ENCODE data around the gene RPS6KA5.
A peak's percentile ranks its signal among the peaks of the same experiment; 100 is the strongest.
"Not testable (repeated sequence)": the region's sequence is repeated elsewhere in the genome, so short reads cannot be mapped to it uniquely, and the experiment has no call there.

The RPS6KA5 gene

DNA sequence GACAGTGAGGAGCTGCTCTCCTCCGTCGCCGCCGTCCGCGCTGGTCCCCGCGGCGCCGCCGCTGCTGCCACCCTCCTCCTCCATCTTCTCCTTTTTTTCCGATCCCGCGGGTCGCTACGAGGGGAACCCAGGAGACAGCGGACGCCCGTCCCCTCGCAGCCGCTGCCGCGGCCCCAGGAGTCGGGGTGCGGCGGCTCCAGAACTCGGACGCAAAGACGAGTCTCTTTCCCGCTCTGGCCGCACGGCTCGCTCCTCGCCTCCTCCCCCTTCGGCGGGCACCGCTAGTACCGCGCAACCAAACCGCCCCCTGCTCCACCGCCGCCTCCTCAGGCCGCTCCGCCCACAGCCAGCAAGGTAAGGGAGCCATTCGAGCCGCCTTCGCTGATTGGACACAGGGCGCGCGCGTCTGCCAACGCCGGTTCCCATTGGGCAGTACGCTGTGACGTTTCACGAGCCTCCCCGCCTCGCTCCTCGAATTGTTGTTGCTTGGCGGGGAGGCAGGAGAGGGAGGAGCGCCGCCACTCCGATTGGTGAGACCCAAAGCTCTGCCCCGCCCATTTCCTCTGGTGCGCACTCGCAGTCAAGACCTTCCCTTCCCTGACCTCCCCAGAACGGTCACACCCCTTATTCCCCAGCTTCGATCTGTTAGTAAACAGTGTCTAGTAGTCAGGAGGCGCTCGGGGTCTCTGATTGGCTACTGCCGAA is at the start of gene RPS6KA5:
TSS of gene RPS6KA5 (minus strand) at position 291 of the 705 bp plus-strand sequence. CDS start at position 84, 207 bp downstream.
- DNase-seq: peak; percentile 100

DNA sequence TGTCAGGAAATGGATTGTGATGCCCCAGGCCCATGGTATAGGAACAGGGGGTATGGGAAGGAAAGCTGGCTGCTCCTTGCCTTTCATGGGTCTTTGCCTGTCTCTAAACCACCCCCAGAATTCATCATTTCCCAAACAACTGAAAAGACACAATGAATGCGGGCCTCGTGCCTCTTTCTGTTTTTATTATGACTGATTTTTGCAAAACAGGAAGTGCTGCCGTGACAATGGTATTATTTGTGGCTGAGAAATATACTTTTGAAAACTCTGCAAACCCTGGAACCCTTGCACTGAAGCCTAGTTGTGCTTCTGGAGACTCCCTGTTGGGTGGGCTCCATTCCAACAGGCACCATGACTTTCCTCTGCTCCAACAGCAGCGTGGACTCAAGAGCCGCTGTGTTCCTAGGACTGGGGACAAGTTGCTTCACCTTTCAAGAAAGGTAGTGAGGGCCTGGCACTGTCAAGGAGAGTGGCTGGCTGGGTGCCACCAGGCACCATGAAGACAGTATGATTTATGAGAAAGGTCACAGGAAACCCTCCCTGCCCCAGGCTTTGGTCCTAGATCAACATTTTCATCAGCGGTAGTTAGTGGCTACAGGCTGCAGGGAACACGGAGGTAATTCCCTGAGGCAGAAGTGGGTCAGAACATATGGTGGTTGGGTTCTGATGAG is 48.6 kb upstream of the RPS6KA5 start:
- DNase-seq: no peak

- DNase-seq: no peak
Measured at GRCh38 chr14:91103116-91103515, 42.7 kb upstream of the RPS6KA5 start.

- DNase-seq: no peak
Measured at GRCh38 chr14:91100102-91100501, 39.7 kb upstream of the RPS6KA5 start.

- DNase-seq: no peak
Measured at GRCh38 chr14:91098591-91098990, 38.1 kb upstream of the RPS6KA5 start.

DNA sequence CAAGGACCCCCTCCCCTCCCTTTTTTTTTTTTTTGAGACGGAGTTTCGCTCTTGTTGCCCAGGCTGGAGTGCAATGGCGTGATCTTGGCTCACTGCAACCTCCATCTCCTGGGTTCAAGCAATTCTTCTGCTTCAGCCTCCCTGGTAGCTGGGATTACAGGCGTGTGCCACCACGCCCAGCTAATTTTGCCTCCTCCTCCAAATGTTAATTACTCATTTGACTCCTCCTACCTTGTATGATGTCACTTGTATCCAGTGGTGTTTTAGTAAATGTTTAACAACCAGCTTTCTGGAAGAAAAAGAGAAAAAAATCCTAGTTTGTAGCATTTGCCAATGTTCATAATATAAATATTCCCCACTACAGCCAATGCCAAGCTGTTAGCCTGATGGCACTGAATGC is 37.2 kb upstream of the RPS6KA5 start:
- DNase-seq: not testable (repeated sequence)

DNA sequence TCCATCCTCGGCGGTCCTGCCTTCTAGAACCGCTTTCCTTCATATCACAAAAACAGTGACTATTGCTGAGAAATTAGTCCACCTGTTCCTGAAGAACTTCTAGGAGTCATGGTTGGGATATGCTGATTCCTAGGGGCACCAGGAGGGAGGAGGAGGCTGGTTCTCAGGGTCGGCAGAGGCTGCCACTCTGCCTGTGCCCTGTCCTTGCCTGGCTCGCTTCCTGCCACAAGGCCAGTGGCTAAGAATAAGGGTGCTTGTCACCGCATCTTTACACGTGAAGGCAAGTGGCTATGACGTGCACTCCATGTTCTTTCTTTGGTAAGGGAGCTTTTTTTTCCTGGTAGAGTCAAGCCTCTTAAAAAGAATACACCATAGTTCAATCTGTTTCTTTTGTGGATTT is 34.7 kb upstream of the RPS6KA5 start:
- DNase-seq: no peak

GRCh38 chr14:91094772-91095171 is 34.3 kb upstream of the RPS6KA5 start:
- DNase-seq: no peak

DNA sequence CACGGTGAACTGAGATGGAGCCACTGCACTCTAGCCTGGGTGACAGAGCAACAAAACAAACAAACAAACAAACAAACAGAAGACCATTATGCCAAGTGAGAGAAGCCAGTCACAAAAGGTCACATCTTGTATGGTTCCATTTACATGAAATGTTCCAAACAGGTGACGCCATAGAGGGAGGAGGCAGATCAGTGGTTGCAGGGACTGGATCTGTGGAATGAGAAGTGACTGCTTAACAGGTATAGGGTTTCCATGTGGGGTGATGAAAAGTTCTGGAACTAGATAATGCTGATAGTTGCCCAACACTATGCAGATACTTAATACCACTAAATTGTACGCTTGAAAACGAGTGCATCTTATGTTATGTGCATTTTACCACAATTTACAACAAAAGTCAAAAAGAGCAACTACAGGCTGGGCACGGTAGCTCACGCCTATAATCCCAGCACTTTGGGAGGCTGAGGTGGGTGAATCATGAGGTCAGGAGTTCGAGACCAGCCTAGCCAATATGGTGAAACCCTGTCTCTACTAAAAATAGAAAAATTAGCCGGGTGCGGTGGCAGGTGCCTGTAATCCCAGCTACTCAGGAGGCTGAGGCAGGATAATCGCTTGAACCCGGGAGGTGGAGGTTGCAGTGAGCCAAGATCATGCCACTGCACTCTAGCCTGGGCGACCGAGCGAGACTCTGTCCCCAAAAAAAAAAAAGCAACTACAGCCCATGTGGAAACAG is 33.5 kb upstream of the RPS6KA5 start:
- not testable (repeated sequence) for DNase-seq

DNA sequence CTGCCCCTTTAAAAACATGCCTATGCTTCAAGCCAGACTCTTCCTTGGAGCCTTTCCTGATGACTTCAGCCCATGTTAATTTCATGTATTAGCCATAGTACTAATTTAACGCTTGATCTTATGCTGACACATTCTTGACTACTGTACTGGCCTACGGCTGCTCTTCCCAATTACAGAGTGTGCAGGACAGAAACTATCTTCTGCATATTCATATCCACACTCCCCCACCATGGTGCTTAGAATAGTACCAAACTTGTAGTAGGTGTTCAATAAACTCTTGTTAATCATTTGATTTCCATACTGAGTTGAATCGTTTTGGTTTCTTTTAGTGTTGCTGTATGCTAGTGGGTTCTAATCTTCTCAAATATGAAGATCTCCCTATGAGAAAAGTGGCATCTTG is 31.6 kb upstream of the RPS6KA5 start:
- DNase-seq: no peak

GRCh38 chr14:91090743-91091142 is 30.3 kb upstream of the RPS6KA5 start:
- DNase-seq: no peak

DNA sequence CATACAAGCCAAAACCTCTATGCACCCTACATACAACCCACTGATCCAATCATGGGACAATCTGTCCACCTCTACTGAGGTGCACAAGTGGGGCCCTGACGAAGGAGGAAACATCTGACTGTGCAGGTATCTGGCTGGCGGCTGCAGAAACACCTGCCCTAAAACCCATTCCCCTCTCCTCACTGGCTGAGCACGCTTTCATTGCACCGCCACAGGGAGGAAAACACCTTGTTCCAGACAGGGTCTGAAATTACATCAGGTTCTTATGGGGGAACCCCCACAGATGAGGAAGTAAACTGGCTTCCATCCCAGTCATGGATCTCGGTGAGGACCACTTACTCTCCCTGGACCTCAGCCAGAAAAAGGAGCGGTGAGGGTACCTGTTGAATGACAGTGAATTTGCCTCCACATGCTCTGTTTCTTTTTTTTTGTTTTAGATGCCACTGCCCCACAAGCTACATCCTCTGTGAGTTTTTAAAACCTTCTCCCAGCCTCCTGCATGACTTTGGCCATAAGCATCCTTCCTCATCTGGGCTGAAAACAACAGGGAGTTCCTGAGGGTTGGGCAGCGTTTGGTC is 29.6 kb upstream of the RPS6KA5 start:
- no peak for DNase-seq

DNA sequence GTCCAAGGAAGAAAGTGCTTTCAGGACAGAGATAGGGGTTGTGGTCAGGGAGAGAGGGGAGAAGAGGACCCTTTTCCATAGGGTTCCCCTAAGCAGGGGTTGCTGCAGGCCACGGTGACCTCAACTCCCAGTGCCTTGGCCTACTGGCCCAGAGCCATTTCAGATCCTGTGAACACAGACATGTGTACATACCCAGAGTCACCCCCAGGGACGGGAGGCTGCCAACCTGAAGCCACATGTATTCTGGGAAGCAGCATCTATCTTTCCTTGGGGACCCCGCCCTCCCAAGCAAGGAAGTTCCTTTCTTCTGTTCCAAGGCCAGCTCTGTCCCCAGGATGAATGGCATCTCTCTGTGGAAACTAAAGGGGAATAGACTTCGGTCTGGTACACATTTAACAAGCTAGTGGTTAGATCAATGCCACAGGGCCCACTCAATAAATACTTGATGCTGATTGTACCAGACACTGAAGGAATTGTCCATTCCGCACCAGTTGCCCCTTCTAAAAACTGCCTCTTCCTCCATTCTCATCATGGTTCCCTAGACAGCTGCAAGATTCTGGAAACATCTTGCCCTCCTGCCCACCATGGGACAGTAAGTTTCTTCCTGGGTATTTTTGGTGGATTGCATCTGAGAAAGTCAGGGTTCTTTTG is 28.3 kb upstream of the RPS6KA5 start:
- DNase-seq: no peak

DNA sequence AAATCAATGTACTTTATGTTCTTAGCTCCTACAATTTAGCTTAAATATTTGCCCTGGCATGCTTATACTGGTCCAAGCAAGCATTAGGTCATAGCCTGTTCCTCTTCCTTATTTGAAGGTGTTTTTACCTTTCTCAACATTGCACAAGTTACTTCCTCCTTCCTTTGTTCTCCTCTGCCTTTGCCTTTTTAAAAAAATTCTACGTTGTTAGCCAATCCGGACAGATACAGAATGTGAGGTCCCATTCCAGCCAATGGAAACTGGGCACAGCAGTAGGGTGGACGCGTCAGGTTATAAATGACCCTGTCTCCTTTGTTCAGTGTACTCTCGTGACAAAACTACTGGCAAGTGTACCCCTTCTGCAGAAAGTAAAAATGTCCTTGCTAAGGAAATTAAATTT is 27.0 kb upstream of the RPS6KA5 start:
- DNase-seq: not testable (repeated sequence)

GRCh38 chr14:91084516-91084915 is 24.1 kb upstream of the RPS6KA5 start:
- DNase-seq: no peak

DNA sequence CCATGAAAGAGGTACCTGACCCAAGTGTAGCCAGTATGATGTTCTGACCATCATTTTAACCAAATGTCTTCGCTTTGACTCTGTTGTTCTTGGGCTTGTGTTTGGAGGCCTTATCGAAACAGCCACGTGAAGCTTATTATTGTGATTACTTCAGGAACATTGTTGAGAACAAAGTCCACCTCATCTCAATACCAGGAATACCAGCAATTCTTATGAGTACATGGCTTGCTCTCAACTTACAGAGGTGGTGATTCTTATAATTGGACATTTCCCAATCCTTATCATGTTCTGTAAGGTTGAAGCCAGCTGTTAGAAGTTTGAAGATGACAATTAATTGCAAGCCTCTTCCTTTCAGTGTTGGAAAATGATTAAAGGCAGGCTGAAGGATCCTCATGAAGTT is 21.8 kb upstream of the RPS6KA5 start:
- DNase-seq: no peak

DNA sequence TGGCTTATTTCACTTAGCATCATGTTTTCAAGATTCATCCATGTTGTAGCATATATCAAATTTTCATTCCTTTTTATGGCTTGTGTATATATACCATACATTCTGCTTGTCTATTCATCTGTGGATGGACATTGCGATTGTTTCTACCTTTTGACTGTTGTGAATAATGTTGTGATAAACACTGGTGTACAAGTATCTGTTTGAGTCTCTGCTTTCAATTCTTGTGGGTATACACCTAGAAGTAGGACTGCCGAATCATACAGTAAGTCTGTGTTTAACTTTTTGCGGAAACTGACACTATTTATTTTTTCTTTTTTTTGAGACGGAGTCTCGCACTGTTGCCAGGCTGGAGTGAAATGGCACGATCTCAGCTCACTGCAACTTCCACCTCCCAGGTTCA is 19.6 kb upstream of the RPS6KA5 start:
- DNase-seq: no peak

- DNase-seq: peak; percentile 6
Measured at GRCh38 chr14:91078095-91078737, 17.8 kb upstream of the RPS6KA5 start.

DNA sequence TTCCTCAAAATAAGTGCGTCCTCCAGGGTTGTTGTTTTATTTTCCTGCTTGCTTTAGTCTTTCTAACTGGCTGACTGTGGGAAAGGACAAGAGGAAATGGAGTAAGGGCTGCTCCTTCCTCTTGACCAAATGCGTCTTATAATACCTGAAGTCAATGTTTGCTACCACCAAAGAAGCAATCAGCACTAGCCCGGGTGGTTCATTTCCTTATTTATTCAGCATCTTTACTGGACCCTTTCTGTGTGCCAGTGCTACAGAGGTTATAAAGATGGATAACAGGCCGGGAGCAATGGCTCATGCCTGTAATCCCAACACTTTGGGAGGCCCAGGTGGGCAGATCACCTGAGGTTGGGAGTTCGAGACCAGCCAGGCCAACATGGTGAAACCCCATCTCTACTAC is 15.1 kb upstream of the RPS6KA5 start:
- no peak for DNase-seq

DNA sequence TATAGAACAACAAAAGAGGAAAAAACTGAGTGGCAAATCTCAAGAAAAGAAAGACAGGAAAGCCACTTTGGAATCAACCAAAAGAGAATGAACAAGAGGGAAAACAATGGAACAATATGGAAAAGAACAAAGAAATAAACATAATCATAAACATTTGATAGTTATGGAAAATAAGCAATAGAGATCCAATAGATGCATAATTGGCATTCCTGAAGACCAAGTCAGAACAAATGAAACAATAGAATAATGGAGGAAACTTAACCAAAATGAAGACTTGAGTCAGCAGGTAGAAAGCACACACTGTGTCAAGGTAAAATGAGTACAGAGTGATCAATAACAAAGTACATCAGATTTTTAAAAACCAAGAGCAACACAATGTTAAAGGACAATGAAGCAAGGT is 10.1 kb upstream of the RPS6KA5 start:
- DNase-seq: no peak

GRCh38 chr14:91068642-91069041 is 8.2 kb upstream of the RPS6KA5 start:
- DNase-seq: no peak

GRCh38 chr14:91067186-91067585 is 6.7 kb upstream of the RPS6KA5 start:
- DNase-seq: no peak

DNA sequence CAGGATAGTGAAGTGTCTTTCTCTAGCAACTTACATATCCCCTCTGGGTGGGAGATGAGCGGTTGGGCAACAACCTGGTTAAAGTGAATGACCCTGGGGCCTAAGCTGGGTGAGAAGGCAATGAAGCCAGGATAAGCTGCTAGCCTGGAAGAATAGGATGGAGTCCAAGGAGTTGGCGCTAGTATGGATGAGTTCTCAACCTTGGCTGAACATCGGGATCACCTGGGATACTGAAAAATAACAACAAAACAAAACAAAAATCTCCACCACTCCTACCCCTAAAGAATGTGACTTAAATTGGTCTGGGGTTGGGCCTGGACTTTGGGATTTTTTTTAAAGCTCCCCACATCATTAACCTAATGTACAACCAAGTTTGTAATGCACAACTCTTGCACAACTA is 4.8 kb upstream of the RPS6KA5 start:
- no peak for DNase-seq

Measured in CD4-positive, alpha-beta T cell treated with Interferon gamma for 1 hour (primary cell).